ENCODE data around the gene THSD1.
"Not testable (repeated sequence)": the region's sequence is repeated elsewhere in the genome, so short reads cannot be mapped to it uniquely, and the experiment has no call there.

The THSD1 gene

GRCh38 chr13:52407436-52407835 lies 1.5 kb upstream of the THSD1 start:
- not testable (repeated sequence) for DNase-seq

GRCh38 chr13:52406629-52407028 lies 657 bp upstream of the THSD1 start:
- no peak for DNase-seq

- no peak for DNase-seq
Observed at GRCh38 chr13:52405369-52405766, 604 bp downstream of the THSD1 start.

- DNase-seq = no peak
Observed at GRCh38 chr13:52399708-52400107, 6.3 kb downstream of the THSD1 start.

- DNase-seq = no peak
Observed at GRCh38 chr13:52399046-52399445, 6.9 kb downstream of the THSD1 start.

GRCh38 chr13:52395704-52396103 lies 10.3 kb downstream of the THSD1 start:
- DNase-seq = no peak

GRCh38 chr13:52394586-52394985 lies 11.4 kb downstream of the THSD1 start:
- DNase-seq = no peak

GRCh38 chr13:52393572-52394357 lies 12.2 kb downstream of the THSD1 start:
- no peak for DNase-seq

GRCh38 chr13:52387721-52388120 lies 18.3 kb downstream of the THSD1 start:
- DNase-seq = no peak

GRCh38 chr13:52385870-52386269 lies 20.1 kb downstream of the THSD1 start:
- no peak for DNase-seq

- DNase-seq = no peak
Observed at GRCh38 chr13:52383366-52383765, 22.6 kb downstream of the THSD1 start.

GRCh38 chr13:52378312-52378711 lies 27.7 kb downstream of the THSD1 start:
- no peak for DNase-seq

GRCh38 chr13:52377898-52378297 lies 28.1 kb downstream of the THSD1 start:
- DNase-seq = no peak

GRCh38 chr13:52374873-52375411 lies 31.0 kb downstream of the THSD1 start:
- DNase-seq = no peak

GRCh38 chr13:52374389-52374788 lies 31.6 kb downstream of the THSD1 start:
- DNase-seq = no peak

- not testable (repeated sequence) for DNase-seq
Observed at GRCh38 chr13:52373277-52373676, 32.7 kb downstream of the THSD1 start.

- DNase-seq = no peak
Observed at GRCh38 chr13:52371736-52372247, 34.2 kb downstream of the THSD1 start.

GRCh38 chr13:52366291-52366690 lies 39.7 kb downstream of the THSD1 start:
- DNase-seq = no peak

GRCh38 chr13:52362169-52362887 lies 43.6 kb downstream of the THSD1 start:
- not testable (repeated sequence) for DNase-seq

- DNase-seq = no peak
Observed at GRCh38 chr13:52361225-52361624, 44.7 kb downstream of the THSD1 start.

GRCh38 chr13:52359534-52359933 lies 46.4 kb downstream of the THSD1 start:
- no peak for DNase-seq

- DNase-seq = no peak
Observed at GRCh38 chr13:52356327-52356726, 49.6 kb downstream of the THSD1 start.

- DNase-seq = no peak
Observed at GRCh38 chr13:52353193-52353592, 52.8 kb downstream of the THSD1 start.

Data from effector CD8-positive, alpha-beta T cell (primary cell).